CD1c-positive myeloid dendritic cell (primary cell): Measurements from ENCODE around the gene GMPS.
"Not testable (repeated sequence)": the region's sequence is repeated elsewhere in the genome, so short reads cannot be mapped to it uniquely, and the experiment has no call there.

Source experiments
- DNase-seq: peaks from one replicate; pipeline ENCODE4 v3.0.0-alpha.2; 2016; ENCODE audit errors: extremely low spot score

Gene GMPS

DNA sequence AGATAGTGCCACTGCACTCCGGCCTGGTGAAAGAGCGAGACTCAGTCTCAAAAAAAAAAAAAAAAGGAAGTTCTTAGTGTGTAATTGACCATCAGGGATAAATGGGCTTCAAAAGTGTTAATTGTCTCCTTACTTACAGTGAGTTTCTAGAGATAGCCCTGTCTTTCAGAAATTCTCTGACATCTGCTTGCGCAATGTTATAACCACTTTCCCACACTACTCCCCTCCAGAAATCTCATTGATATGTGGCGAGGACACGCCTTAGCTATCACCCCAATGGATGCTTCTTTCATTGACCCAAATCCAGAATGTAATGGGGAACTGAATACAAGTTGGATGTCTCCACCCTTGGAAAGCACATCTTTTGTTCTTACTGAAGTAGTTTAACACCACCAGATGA is 70.9 kb downstream of the GMPS start:
- no peak for DNase-seq

DNA sequence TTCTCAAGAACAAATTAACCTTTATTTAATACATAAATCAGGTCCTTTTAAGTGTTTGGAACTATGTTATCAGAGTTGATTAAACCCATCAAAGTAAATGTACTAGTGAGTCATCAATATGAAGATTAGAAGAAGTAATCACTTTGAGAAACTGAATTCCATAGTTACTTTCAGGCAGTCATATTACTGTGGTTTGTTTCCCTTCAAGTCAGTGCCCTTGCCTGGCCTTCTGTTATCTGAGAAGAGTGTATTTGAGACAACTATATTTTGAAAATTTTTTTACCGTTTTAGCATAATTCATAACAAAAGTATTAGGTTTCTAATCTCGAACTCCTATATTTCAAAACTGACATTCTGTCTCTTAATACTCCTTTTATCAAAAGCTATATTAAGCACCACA is 73.6 kb downstream of the GMPS start:
- DNase-seq, result no peak

DNA sequence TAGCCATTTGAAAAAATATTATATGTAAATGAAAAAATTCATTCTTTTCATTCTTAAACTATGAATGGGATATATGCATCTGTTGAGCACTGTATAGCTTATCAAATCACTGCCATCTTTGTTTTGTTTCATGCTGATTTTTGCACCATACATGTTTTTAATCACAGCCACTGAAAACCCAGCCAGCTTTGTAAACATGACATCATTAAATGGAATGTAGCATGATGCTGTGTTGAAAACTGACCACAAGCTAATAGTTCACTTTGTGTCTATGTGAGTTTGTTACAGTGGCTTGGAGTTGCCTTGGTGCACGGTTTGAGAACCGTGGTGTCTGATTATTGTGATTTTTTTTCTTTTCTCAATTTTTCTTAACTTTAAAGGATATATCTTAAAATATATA is 75.7 kb downstream of the GMPS start:
- no peak for DNase-seq

DNA sequence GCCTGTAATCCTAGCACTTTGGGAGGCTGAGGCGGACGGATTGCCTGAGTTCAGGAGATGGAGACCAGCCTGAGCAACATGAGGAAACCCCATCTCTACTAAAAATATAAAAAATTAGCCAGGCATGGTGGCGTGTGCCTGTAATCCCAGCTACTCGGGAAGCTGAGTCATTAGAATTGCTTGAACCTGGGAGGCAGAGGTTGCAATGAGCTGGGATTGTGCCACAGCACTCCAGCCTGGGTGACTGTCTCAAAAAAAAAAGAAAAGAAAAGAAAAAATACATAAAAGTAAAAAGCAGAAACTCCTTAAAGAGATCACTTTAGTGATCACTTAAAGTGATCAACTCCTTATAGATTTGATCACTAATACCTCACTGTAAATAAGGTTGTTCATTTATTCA is 78.0 kb downstream of the GMPS start:
- DNase-seq, result no peak

DNA sequence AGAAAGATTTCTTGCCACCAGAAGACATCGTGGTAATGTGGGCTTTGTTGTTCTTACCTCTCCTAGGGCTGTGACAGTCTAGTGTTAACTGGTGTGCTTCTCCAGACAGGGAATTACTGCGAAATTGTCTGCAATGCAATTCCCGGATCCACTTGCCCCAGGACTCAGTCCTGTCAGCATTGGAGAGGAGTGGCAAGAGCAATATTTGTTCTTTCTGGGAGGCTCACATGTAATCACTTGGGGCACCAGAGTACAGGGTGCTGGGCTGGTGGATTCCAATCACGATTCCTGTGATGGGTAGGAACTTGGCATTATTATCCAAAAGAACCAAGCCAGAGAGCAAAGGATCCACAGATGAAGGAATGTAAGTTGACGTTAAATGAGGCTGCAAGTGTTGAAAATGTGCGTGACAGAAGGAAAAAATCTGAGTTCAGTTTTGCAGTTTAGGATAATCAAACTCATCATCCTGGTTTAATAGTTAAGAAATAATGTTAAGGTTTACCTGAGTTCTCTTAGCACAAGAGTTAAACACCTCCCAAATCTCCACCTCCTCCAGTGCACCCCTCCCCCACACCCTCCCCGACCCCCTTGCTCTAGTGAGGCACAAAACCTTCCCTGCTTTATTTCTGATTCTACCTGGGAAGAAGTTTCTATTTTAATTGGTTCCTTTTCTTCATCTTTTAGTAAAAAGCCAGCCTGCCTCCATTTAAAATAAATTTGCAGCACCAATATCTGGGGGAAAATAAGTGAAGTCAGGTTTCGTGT is 79.2 kb downstream of the GMPS start:
- DNase-seq, result no peak

DNA sequence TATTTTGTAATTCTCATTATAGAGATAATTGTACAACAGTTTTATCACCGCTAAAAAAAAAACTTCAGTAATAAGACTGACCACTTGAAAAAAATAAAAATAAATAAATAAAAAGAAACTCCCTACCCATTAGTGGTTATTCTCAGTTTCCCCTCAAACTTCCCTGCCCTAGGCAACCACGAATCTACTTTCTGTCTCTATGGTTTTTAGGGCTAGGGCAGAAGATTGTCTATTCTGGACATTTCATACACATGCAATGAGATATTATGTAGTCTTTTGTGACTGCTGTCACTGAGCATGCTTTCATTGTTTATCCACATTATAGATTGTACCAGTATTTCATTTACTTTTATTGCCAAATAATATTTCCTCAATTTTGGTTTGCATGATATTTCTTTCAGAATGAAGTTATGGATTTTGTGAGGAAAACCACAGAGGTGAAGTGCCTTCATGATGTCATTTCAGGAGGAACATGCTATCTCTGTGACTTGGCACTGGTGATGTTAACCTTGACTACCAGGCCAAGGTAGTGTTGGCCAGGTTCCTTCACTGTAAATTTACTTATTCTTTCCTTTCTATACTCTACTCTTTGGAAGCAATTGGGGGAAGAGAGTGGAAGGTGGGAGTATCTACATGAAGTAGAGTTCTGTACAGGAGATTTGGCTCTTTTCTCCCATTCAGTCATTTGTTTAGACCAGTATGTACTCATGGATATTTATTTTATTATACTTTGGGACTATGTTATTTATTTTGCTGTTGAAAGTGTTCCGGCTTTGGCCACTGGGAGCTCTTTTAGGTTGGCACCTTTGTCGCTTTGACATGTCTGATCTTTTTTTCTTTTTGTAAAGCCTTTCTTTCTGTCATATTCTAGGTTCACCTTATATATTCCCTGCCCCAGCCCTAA is 86.3 kb downstream of the GMPS start:
- DNase-seq, result no peak

DNA sequence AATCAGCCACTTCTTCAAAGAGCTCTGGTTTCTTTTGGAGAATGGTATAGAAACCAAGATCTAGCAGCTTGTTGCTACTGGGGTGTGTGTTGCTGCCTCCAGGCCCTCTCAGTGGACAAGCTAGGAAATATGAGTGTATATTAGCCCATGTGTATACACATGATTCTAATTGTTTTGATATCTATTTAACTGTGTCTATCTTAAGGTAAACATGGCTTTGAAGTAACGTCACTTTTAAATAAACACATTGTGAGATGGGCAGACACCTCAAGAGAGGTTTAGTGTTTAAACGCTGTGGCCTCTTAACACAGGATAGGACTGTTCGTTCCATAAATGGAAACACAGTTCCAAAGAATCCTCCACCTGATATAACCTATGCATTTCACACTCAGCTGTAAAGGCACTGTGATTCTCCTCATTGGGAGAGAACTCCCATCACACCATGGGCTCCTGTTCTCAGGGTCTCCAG is 87.0 kb downstream of the GMPS start:
- DNase-seq, result no peak

DNA sequence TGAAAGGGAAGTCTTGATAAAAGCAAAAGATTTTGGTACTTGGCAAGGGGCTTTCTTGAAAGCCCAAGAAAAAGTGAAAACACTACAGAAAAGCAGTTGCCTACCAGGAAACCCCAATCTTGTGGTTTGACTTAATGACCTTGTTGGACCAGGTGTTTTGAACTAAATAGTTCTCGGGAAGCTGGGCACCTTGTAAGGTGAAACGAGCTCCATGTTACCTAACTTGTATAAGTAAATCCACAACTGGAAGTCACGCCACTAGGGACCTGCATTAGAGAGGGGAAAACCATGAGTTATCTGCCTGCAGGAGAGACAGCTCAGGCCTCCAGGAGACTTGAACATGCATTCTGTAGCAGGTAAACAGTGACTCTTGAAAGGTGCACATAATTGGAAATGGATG is 88.2 kb downstream of the GMPS start:
- DNase-seq, result no peak

DNA sequence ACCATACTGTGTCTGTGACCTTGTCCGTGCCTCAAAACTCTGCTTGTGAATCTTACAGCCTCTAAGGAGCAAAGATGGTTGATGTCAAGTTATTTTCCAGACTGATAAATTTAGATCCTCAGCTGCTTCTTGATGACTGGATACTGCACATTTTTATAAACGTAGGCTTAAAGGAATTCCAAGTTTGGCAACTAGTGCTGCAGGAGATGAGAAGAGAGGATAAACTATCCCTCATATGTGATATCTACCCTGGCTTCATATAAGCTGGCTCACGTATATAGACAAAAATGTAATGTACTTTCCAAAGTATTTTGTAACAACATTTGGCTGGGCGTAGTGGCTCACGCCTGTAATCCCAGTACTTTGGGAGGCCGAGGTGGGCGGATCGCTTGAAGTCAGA is 89.6 kb downstream of the GMPS start:
- no peak for DNase-seq

DNA sequence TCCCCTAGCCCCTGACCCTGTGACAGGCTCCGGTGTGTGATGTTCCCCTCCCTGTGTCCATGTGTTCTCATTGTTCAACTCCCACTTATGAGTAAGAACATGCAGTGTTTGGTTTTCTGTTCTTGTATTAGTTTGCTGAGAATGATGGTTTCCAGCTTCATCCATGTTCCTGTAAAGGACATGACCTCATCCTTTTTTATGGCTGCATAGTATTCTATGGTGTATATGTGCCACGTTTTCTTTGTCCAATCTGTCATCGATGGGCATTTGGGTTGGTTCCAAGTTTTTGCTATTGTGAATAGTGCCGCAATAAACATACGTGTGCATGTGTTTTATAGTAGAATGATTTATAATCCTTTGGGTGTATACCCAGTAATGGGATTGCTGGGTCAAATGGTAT is 90.6 kb downstream of the GMPS start:
- DNase-seq, result not testable (repeated sequence)

DNA sequence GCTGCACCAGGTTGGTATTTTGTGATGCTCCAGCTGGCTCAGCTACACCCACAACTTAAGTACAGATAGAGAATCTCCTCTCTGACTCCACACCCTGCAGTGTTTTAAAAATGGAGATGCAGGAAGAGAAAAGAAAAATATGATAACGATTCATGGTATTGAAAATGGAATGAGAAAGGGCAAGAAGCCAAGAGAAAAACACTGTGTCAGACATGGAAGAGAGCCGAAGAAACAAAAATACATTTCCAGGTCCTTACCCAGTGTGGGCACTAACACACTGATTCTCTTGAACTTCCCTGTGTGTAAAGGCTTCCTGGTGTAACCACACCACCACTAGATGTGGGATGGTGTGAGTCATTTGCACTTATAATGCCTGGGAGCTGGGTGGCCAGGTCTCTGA is 93.1 kb downstream of the GMPS start:
- no peak for DNase-seq

DNA sequence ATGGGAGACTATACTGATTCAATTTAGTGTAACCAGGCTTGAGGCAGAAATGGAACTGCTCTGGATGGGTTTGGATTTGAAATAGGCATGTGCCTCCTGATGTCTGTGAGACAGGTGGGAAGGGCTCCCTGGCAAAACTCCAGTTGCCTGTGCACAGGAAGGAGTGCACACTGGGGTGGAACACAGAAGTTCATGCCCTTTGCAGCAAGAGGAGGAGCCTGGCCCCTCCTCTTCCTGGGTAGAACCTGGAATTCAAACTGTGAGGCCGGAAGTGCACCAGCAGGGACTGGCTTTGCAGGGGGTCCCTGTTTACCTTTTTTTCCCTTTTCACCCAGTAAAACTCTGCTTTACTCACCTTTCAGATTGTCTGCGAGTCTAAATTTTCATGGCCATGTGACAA is 99.9 kb downstream of the GMPS start:
- DNase-seq, result no peak

DNA sequence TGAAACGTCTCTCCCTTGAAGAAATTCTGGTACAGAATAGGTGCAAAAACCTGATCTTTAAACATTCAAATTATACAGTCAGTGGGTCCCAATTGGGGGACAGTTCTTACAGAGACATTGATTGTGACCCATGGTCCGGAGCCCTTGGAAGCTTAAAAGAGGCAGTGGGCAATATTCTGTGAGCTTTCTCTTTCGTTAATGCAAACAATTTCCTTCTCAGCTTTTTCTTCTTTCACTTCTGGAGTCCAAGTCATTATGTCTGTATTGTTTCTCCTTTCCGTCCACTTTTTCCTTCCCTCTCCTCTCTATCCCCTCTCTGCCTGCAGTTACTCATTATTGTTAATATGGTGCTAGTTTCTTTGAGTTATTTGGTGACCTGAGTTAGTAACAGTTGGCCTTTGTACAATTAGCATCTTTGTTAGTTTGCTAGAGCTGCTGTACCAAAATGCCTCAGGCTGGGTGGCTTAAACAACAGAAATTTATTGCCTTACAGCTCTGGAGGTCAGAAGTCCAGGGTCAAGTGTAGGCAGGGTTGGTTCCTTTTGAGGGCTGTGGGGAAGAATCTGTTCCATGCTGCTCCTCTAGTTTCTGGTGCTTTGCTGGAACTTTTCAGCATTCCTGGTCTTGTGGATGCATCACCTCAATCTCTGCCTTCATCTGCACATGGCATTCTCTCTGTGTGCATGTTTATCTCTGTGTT is 102.6 kb downstream of the GMPS start:
- no peak for DNase-seq

DNA sequence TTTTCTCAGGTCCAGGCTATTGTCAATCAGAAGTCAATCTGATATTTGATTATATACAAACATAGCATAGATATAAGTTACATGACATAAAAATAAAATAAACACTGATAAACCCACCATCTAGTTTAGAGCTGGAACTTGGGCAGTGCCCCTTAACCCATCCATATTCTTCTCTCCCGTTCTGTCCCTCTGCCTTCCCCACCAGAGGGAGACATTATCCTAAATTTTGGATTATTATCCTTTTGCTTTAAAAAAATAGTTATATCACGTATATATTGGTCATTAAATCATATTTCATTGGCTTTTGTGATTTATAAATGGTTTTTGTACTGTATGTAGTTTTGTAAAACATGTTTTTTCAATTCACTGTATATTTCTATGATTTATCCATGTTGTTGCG is 107.9 kb downstream of the GMPS start:
- no peak for DNase-seq

DNA sequence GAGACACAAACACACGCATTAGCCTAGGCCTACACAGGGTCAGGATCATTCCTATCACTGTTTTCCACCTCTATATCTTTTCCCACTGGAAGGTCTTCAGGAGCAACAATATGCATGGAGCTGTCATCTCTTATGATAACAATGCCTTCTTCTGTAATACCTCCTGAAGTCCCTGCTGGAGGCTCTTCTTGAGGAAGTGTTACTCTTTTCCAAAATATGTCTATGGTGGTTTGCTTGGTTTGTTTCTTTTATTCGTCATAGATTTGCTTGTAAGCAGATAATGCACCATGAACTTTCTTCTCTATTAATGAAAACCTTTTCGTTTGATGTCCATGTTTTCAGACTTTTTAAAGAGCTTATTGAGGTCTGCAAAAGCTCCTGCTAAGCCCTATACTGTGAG is 109.3 kb downstream of the GMPS start:
- no peak for DNase-seq

DNA sequence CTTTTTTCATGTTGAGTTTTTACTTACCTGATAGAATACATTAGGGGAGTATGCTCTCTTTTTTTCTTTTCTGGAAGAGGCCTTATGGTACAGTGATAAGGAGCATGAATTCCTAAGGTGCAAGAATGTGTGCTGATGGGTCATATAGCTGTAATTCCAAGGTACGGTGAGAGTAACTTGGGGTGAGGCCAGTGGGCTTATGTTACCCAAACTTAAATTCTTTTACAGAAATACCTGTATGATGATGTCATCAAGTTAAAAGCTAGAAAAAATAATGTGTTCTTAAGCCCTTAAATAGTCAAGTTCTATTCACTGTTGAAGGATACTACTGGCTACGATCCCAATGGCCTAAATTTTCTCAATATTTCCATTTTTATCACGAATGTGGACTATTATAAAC is 111.2 kb downstream of the GMPS start:
- no peak for DNase-seq

DNA sequence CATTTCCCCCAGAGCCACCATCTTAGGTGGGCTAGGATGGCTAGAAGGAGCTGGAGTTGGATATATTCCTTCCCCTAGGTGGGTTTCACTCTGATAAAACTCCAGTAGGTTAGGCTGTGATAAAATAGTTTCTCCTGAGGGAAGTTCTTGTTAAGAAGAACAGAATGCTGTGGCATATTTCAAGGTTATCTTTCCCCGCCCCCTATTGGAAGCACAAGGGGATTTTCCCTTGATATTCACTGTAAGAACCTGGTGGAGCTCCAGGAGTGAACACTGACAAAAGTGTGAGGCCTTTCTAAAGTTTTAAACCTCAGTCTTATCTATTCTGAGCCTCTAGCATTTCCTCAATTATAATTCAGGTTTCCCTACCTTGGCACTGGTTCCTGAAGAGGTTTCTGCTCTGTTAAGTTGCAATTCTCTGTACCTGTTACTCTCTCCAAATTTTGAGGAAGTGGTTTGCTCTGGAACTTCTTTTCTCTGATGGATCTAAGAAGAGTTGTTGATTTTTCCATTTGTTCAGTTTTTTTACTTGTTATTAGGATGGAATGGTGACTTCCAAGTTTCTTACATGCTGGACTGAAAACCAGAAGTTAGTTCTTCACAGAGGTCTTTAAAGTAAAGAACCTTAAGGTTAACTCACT is 113.5 kb downstream of the GMPS start:
- DNase-seq, result no peak

DNA sequence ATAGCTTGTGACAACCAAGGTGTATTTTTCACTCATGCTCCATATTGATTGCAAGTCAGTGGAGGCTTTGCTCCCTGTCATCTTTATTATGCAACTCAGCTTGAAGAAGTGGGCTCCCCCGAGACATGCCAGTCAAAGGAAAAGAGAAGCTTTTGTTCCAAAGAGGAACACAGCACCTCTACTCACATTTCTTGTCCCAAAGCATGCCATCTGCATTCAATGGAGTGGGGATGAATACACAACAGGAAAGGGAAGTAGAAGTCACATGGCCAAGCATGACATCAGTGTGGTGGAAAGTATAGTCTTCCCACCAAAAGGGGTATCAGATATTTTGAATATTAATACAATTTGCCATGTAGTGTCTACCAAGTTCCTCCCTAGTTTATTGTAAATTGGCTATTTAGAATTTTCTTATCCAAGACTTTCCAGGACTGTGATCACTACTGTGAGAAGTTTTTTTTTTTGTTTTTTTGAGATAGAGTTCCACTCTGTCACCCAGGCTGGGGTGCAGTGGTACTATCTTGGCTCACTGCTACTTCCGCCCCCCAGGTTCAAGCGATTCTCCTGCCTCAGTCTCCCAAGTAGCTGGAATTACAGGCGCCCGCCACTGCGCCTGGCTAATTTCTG is 114.5 kb downstream of the GMPS start:
- DNase-seq, result peak; percentile 15

DNA sequence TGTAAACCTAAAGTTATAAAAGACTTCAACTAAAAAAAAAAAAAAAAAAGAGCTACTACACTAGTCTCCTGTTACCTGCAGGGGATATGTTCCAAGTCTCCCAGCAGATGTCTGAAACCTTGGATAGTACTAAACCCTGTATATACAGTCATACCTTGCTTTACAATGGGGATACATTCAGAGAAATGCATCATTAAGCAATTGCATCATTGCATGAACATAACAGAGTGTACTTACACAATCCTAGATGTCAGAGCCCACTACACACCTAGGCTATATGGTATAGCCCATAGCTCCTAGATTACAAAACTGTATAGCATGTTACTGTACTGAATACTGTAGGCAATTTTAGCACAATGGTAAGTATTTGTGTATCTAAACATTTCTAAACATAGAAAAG is 119.1 kb downstream of the GMPS start:
- DNase-seq, result no peak

DNA sequence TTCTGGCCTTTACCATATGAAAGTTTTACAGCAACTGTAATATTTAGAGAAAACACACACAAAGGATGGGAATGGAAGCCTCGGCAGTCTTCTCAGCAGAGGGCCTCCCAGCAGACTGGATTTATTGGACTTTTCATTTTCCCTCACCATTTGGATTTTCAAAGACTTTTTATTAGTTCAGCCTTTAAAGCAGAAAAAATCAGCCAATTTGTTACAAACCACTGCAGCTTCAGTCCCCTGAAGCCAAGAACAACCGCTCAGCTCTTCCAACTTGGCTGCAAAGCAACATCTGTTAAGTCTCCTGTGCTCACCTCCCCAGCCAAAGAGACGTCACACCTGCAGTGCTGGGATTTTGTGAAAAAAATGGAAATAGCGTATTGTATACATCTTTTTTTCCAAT is 120.8 kb downstream of the GMPS start:
- DNase-seq, result no peak

DNA sequence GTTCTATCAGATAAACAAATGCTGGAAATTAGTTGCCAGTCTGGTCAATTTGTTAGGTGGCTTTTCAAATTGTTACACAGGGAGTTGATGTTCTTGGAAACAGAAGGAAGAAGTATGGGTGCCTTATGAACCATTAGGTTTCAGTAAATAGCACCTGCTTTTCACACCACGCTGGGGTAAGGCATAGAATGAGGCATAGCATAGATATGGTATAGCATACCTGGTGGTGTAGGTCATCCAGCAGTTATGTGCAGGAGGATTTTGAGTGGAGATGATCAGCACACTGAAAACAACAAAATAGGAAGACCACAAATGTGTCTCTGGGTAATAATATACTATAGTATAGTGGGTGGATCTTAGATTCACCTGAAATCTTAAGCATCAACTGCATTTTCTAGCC is 121.4 kb downstream of the GMPS start:
- no peak for DNase-seq
